Ishikawa (cell line): Measurements from ENCODE around the gene CLMN.

Source experiments
- RAD21 ChIP-seq: IDR thresholded peaks from 2 replicates; pipeline ENCODE4 v1.6.1; 2012; ENCODE audit warnings: low read depth
- TAF1 ChIP-seq: IDR thresholded peaks from 2 replicates; pipeline ENCODE4 v1.6.1; 2012; ENCODE audit warnings: low read depth, mild to moderate bottlenecking
- TCF12 ChIP-seq: IDR thresholded peaks from 2 replicates; pipeline ENCODE4 v1.6.1; 2012; ENCODE audit warnings: low read depth
- TEAD4 ChIP-seq: IDR thresholded peaks from 2 replicates; pipeline ENCODE4 v1.6.1; 2012
- USF1 ChIP-seq: IDR thresholded peaks from 2 replicates; pipeline ENCODE4 v1.6.1; 2012
- ZBTB7A ChIP-seq: IDR thresholded peaks from 2 replicates; pipeline ENCODE4 v1.6.1; 2012; ENCODE audit warnings: low read depth
- TF ChIP-seq, protein P1 (sequence below): IDR thresholded peaks from 2 replicates; pipeline ENCODE4 v1.6.1; 2012; ENCODE audit warnings: low read depth, mild to moderate bottlenecking
- TF ChIP-seq, protein P2 (sequence below): IDR thresholded peaks from 2 replicates; pipeline ENCODE4 v1.6.1; 2012

DNA sequence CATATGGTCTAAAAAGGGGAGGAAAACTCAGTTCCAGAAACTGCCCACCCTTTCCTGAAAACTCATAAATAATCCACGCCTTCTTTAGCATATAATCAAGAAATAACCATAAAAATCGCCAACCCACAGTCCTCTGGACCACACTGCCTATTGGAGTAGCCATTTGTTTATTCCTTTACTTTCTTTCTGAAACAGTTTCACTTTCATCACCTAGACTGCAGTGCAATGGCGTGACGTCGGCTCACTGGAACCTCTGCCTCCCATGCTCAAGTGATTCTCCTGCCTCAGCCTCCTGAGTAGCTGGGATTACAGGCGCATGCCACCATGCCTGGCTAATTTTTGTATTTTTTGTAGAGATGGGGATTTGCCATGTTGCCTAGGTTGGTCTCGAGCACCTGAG is 44.2 kb downstream of the CLMN start:
- TF ChIP-seq TAF1 (no peak), TEAD4 (no peak), RAD21 (no peak), USF1 (no peak), TCF12 (no peak), ZBTB7A (no peak)
- TF ChIP-seq, protein P1, sequence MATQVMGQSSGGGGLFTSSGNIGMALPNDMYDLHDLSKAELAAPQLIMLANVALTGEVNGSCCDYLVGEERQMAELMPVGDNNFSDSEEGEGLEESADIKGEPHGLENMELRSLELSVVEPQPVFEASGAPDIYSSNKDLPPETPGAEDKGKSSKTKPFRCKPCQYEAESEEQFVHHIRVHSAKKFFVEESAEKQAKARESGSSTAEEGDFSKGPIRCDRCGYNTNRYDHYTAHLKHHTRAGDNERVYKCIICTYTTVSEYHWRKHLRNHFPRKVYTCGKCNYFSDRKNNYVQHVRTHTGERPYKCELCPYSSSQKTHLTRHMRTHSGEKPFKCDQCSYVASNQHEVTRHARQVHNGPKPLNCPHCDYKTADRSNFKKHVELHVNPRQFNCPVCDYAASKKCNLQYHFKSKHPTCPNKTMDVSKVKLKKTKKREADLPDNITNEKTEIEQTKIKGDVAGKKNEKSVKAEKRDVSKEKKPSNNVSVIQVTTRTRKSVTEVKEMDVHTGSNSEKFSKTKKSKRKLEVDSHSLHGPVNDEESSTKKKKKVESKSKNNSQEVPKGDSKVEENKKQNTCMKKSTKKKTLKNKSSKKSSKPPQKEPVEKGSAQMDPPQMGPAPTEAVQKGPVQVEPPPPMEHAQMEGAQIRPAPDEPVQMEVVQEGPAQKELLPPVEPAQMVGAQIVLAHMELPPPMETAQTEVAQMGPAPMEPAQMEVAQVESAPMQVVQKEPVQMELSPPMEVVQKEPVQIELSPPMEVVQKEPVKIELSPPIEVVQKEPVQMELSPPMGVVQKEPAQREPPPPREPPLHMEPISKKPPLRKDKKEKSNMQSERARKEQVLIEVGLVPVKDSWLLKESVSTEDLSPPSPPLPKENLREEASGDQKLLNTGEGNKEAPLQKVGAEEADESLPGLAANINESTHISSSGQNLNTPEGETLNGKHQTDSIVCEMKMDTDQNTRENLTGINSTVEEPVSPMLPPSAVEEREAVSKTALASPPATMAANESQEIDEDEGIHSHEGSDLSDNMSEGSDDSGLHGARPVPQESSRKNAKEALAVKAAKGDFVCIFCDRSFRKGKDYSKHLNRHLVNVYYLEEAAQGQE, result no peak
- TF ChIP-seq, protein P2, sequence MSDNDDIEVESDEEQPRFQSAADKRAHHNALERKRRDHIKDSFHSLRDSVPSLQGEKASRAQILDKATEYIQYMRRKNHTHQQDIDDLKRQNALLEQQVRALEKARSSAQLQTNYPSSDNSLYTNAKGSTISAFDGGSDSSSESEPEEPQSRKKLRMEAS, result no peak
